ENCODE measurements around the gene DNAJB12.

DNAJB12 gene

GRCh38 chr10:72283131-72283530 is 71.6 kb downstream of the DNAJB12 start:
- no peak for DNase-seq

All from T1000 (cell line).